ENCODE results near the gene SFI1.
"Not testable (repeated sequence)": the region's sequence is repeated elsewhere in the genome, so short reads cannot be mapped to it uniquely, and the experiment has no call there.

Gene SFI1

DNA sequence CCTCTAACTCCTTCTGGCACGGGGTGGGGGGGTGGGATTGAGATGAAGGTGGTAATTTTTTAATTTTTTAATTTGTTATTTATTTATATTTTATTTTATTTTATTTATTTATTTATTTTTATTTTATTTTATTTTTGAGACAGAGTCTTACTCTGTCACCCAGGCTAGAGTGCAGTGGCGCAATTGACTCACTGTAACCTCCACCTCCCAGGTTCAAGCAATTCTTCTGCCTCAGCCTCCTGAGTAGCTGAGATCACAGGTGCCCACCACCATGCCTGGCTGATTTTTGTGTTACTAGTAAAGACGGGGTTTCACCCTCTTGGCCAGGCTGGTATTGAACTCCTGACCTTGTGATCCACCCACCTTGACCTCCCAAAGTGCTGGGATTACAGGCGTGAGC is 43.8 kb downstream of the SFI1 start:
- not testable (repeated sequence) for DNase-seq

- no peak for DNase-seq
Observed at GRCh38 chr22:31540966-31541365, 44.6 kb downstream of the SFI1 start.

DNA sequence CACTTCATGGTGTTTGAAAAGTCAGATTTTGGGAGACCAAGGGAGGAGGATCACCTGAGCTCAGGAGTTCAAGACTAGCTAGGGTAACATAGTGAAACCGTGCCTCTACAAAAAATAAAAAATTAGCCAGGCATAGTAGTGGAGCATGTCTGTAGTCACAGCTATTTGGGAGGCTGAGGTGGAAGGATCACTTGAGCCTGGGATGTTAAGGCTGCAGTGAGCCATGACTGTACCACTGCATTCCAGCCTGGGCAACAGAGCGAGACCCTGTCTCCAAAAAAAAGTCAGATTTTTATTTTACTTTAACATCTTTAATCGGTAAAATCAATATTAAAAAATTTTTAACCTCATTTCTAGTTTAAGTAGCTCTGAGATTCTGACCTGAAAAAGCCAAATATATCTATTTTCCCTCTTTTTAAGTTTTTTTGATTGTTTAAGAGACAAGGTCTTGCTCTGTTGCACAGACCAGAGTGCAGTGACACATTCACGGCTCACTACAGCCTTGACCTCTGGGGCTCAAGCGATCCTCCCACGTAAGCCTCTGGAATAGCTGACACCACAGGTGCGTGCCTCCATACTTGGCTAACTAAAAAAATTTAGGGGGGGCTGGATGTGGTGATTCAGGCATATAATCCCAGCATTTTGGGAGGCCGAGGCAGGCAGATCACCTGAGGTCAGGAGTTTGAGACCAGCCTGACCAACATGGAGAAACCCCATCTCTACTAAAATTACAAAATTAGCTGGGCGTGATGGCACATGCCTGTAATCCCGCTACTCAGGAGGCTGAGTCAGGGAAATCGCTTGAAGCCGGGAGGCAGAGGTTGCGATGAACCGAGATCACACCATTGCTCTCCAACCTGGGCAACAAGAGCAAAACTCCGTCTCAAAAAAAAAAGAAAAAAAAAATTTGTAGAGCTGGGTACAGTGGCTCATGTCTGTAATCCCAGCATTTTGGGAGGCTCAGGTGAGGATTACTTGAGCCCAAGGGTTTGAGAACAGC is 48.4 kb downstream of the SFI1 start:
- no peak for DNase-seq

DNA sequence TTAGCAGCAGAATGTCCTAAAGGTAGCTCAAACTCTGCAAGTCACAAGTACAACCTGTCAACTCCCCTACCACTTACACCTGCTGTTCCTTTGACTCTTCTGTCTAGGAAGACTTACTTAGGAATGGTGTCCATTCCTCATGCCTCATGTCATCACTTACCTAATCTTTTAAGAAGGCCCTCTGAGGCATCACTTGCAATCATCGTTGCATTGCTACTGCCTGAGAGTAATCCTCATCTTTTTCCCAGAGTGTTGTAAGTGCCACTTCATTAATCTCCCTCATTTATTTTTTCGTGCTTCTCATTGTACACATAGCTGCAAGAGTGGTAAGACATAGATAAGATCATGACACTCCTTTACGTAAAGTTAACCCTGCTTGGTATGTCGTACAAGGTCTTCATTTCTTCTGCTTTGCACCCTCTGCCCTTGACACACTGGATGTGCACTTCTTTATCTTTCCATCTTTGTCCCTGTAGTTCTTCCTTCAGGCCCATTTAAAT is 54.6 kb downstream of the SFI1 start:
- DNase-seq, result no peak

GRCh38 chr22:31556627-31557203 is 60.4 kb downstream of the SFI1 start:
- peak in 3 of 56 donors; percentile 3 to 4 (median 3) for DNase-seq

GRCh38 chr22:31558546-31558945 is 62.2 kb downstream of the SFI1 start:
- DNase-seq, result not testable (repeated sequence)

DNA sequence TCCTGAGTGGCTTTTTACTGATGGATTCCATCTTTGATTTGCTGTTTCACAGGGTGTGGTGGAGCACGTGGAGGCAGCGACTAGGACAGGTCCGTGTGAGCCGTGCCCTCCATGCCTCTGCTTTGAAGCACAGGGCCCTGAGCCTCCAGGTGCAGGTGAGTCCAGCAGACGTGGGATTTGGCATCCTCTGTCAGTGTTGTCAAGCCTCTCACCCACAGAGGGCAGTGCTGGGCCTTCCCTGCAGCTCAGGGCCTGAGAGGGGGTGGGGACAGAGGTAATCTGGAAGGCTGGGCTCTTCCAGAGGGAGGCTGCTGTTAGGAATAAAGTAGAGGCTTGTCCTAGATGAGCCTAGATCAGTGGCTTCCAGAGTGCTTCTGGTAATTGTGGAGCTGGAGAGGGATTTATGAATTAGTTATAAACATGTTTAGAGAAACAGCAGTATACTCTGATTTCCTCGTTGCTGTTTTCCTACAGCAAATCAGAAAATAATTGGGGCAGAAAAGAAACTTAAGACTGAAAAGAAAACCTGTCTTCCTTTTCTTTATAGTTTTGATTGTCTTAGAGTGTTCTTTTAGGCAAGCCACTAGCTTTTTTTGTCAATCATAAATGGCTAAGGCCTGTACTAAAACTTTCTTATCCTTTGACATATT is 65.0 kb downstream of the SFI1 start:
- DNase-seq, result peak in 50 of 56 donors; percentile 6 to 76 (median 44)

- DNase-seq, result no peak
Observed at GRCh38 chr22:31561970-31562369, 65.6 kb downstream of the SFI1 start.

DNA sequence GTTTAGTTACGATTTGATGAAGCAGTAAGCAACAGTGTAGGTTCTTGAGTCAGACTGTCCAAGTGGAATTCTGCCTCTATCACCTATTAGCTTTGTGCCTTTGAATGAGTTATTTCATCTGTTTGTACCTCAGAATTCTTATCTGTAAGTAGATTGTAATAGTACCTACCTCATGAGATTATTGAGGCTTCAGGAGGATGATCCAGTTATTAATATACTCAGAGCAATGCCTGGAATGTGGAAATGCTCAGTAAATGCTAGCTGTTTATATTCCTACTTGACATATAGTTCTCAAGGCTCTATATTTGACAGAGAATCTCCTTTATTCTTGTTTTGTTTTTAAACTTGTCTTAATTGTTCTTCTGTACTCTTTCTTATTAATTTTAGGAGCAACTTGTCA is 70.1 kb downstream of the SFI1 start:
- DNase-seq, result no peak

- DNase-seq, result no peak
Observed at GRCh38 chr22:31567196-31567595, 70.9 kb downstream of the SFI1 start.

DNA sequence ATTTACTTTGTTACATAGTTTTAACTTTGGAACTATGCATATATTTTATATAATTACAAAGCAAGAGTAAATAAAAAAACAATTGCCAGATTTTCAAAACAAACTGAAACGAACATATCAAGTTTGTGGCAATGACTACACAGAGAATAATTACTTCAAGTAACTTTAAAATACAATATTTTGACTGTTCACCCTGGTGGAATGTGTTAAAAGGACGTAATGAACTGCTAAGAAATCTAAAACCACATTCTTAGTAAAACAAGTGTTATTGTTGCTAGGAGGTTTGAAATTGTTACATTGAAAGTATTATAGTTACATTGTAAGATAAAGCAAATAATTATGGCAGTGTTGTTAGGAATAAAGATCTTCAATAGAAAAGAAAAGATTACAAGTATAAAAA is 71.4 kb downstream of the SFI1 start:
- DNase-seq, result no peak

DNA sequence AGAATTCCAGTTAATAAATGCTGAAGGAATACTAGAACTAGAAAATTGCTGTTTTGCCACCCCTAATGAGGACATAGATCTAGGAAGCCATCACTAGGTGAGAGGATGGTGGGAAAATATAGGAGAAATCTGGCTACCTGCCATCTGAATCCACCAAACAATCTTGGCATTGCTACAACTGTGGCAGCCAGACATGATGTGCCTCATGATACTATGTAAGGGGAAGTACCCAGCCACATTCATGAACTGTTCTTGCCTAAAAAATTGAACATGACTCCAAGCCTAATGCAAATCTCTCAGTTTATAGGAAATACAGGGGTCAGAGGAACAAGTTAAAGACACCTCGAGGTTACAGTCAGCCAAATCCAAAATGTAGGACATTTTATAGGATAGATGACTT is 72.8 kb downstream of the SFI1 start:
- no peak for DNase-seq

GRCh38 chr22:31572939-31573338 is 76.6 kb downstream of the SFI1 start:
- DNase-seq, result no peak

- no peak for DNase-seq
Observed at GRCh38 chr22:31574055-31574670, 77.8 kb downstream of the SFI1 start.

- peak in 29 of 56 donors; percentile 1 to 60 (median 16) for DNase-seq
Observed at GRCh38 chr22:31575190-31575589, 78.9 kb downstream of the SFI1 start.

- no peak for DNase-seq
Observed at GRCh38 chr22:31577711-31578110, 81.4 kb downstream of the SFI1 start.

GRCh38 chr22:31578171-31578570 is 81.8 kb downstream of the SFI1 start:
- no peak for DNase-seq

DNA sequence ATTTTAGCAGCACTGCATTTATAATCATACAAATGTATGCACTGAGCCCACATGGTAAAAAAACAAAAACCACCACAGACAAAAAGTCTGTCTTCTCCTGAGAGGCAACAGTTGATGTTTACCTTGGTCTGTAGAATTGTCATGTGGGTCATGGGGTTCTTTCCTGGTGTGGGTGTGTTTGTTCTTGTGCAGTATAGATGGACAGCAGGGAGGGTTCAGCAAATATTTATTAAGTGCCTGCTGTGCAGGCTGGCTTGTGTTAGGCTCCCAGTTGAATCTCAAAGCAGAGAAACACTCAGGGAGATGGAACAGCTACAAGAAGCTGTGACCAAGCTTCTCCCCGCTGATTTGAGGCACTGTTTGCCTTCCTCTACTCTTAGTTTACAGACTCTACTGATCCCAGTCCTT is 83.5 kb downstream of the SFI1 start:
- no peak for DNase-seq

- no peak for DNase-seq
Observed at GRCh38 chr22:31583861-31584485, 87.6 kb downstream of the SFI1 start.

DNA sequence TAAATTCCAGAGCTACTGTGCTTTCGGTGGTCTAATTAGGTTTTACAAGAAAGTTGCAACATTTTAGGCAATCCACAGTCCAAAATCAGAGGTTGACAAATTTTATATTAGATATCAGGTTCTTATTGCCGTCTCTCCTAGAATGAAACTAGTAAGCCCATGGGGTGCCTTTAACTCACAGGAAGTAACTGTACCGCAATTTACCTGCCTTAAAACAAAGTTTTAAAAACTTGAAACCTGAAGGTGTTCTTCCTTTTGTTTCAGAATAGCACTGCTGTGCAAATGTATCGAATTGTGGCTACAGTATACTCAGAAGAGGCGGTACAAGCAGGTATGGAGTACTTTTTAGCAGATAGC is 88.4 kb downstream of the SFI1 start:
- DNase-seq, result no peak

All from nucleus accumbens (tissue), 56 donors.